Measurements from ENCODE around the gene PDHB. TPM values are rescaled to one million over a fixed set of nuclear protein-coding genes. Genes with fewer than 3 reads are reported as not detected.

Gene PDHB
- total and polyA plus RNA-seq, 2 experiments from 2014 or later = 108 to 119 TPM

- WGBS, 2 experiments (ENCODE audit: low coverage in 1 of 2, low lambda C conversion rate in 2 of 2, missing lambda C conversion rate in 2 of 2) = 19 to 23% methylated on average over 5 of the region's 5 CpGs
- Histone ChIP-seq H3K9me2 (ENCODE audit: insufficient read depth) (no peaks in the 10 kb centered on the region), H2AFZ (peak overlapping the region; percentile 49), H3F3A (ENCODE audit: insufficient read depth) (peaks cover 11% of the 10 kb centered on the region; the same call in 1 of the 2 replicates), H4K20me1 (ENCODE audit: insufficient read depth) (no peaks in the 10 kb centered on the region), H3K36me3 (ENCODE audit: low read depth) (no peaks in the 10 kb centered on the region), H3K9ac (peak overlapping the region; percentile 23; the same call in 1 of the 2 replicates), H3K9me3 (ENCODE audit: low read depth) (no peaks in the 10 kb centered on the region), H3K27me3 (replicated peaks; ENCODE audit: insufficient read depth) (no peaks in the 10 kb centered on the region), H3K4me2 (ENCODE audit: unreplicated experiment) (peak overlapping the region; percentile 51), H3K4me3 (peak overlapping the region; percentile 48), H3K27ac (peak overlapping the region; percentile 31), H3K4me1 (ENCODE audit: insufficient read depth) (peaks cover 5% of the 10 kb centered on the region; the same call in 1 of the 2 replicates), H3K79me2 (ENCODE audit: insufficient read depth) (no peaks in the 10 kb centered on the region)
- TF ChIP-seq EZH2phosphoT487 (IDR thresholded peaks at IDR 0.05; ENCODE audit: insufficient read depth, low read depth) (no peak), EZH2 (IDR thresholded peaks at IDR 0.05; ENCODE audit: insufficient read depth, poor library complexity, severe bottlenecking) (no peak)
- in situ Hi-C loops (cut with MboI) = no loop called here
- no peak for DNase-seq
Measured at GRCh38 chr3:58463942-58464271, 30.3 kb upstream of the PDHB start.

- peak overlapping the region; percentile 49 for H2AFZ ChIP-seq
- peaks cover 5% of the 10 kb centered on the region; the same call in 1 of the 2 replicates for H3K4me1 ChIP-seq (ENCODE audit: insufficient read depth)
- H3K9me2 ChIP-seq (ENCODE audit: insufficient read depth) = no peaks in the 10 kb centered on the region
- peak overlapping the region; percentile 48 for H3K4me3 ChIP-seq
- H3K79me2 ChIP-seq (ENCODE audit: insufficient read depth) = no peaks in the 10 kb centered on the region
- TF ChIP-seq EZH2 (IDR thresholded peaks at IDR 0.05; ENCODE audit: insufficient read depth, poor library complexity, severe bottlenecking) (no peak), EZH2phosphoT487 (IDR thresholded peaks at IDR 0.05; ENCODE audit: insufficient read depth, low read depth) (no peak)
- H3K9me3 ChIP-seq (ENCODE audit: low read depth) = no peaks in the 10 kb centered on the region
- no peaks in the 10 kb centered on the region for H3K36me3 ChIP-seq (ENCODE audit: low read depth)
- no peaks in the 10 kb centered on the region for H4K20me1 ChIP-seq (ENCODE audit: insufficient read depth)
- H3F3A ChIP-seq (ENCODE audit: insufficient read depth) = peaks cover 11% of the 10 kb centered on the region; the same call in 1 of the 2 replicates
- WGBS, 2 experiments (ENCODE audit: low coverage in 1 of 2, low lambda C conversion rate in 2 of 2, missing lambda C conversion rate in 2 of 2) = 3 to 4% methylated on average over 18 of the region's 18 CpGs
- H3K27me3 ChIP-seq (replicated peaks; ENCODE audit: insufficient read depth) = no peaks in the 10 kb centered on the region
- peak; percentile 94 for DNase-seq
- H3K4me2 ChIP-seq (ENCODE audit: unreplicated experiment) = peak overlapping the region; percentile 51
- in situ Hi-C loops (cut with MboI) = no loop called here
- H3K9ac ChIP-seq = no peak overlapping the region
- no peak overlapping the region; the same call in 1 of the 2 replicates for H3K27ac ChIP-seq
Measured at GRCh38 chr3:58463181-58463941, 29.7 kb upstream of the PDHB start.

- Histone ChIP-seq H3K27ac (no peak overlapping the region), H3K9ac (no peak overlapping the region), H2AFZ (no peak overlapping the region), H3K4me3 (no peak overlapping the region), H3K4me2 (ENCODE audit: unreplicated experiment) (peak overlapping the region; percentile 51), H3K4me1 (ENCODE audit: insufficient read depth) (peaks cover 5% of the 10 kb centered on the region; the same call in 1 of the 2 replicates), H3K36me3 (ENCODE audit: low read depth) (no peaks in the 10 kb centered on the region), H3F3A (ENCODE audit: insufficient read depth) (peaks cover 11% of the 10 kb centered on the region; the same call in 1 of the 2 replicates), H3K9me2 (ENCODE audit: insufficient read depth) (no peaks in the 10 kb centered on the region), H3K27me3 (replicated peaks; ENCODE audit: insufficient read depth) (no peaks in the 10 kb centered on the region), H4K20me1 (ENCODE audit: insufficient read depth) (no peaks in the 10 kb centered on the region), H3K79me2 (ENCODE audit: insufficient read depth) (no peaks in the 10 kb centered on the region), H3K9me3 (ENCODE audit: low read depth) (no peaks in the 10 kb centered on the region)
- in situ Hi-C loops (cut with MboI) = no loop called here
- no peak for DNase-seq
- no peak for TF ChIP-seq EZH2phosphoT487 (IDR thresholded peaks at IDR 0.05; ENCODE audit: insufficient read depth, low read depth)
- TF ChIP-seq EZH2 (IDR thresholded peaks at IDR 0.05; ENCODE audit: insufficient read depth, poor library complexity, severe bottlenecking) = no peak
- 32 to 36% methylated on average over 4 of the region's 4 CpGs for WGBS, 2 experiments (ENCODE audit: low coverage in 1 of 2, low lambda C conversion rate in 2 of 2, missing lambda C conversion rate in 2 of 2)
Measured at GRCh38 chr3:58462829-58463180, 29.2 kb upstream of the PDHB start.

- Histone ChIP-seq H3K4me3 (no peak overlapping the region), H3K27ac (no peak overlapping the region), H3K9me3 (ENCODE audit: low read depth) (no peaks in the 10 kb centered on the region), H3K79me2 (ENCODE audit: insufficient read depth) (no peaks in the 10 kb centered on the region), H3K9ac (no peak overlapping the region), H3K36me3 (ENCODE audit: low read depth) (no peaks in the 10 kb centered on the region), H3F3A (ENCODE audit: insufficient read depth) (peaks cover 4% of the 10 kb centered on the region; the same call in 1 of the 2 replicates), H2AFZ (no peak overlapping the region), H3K4me2 (ENCODE audit: unreplicated experiment) (no peak overlapping the region), H4K20me1 (ENCODE audit: insufficient read depth) (no peaks in the 10 kb centered on the region), H3K9me2 (ENCODE audit: insufficient read depth) (no peaks in the 10 kb centered on the region), H3K27me3 (replicated peaks; ENCODE audit: insufficient read depth) (no peaks in the 10 kb centered on the region), H3K4me1 (ENCODE audit: insufficient read depth) (peaks cover 3% of the 10 kb centered on the region; the same call in 1 of the 2 replicates)
- no peak for TF ChIP-seq EZH2phosphoT487 (IDR thresholded peaks at IDR 0.05; ENCODE audit: insufficient read depth, low read depth)
- TF ChIP-seq EZH2 (IDR thresholded peaks at IDR 0.05; ENCODE audit: insufficient read depth, poor library complexity, severe bottlenecking) = no peak
- WGBS, 2 experiments (ENCODE audit: low coverage in 1 of 2, low lambda C conversion rate in 2 of 2, missing lambda C conversion rate in 2 of 2) = 52 to 56% methylated on average over 4 of the region's 4 CpGs
- no peak for DNase-seq
- in situ Hi-C loops (cut with MboI) = no loop called here
Measured at GRCh38 chr3:58459160-58459559, 25.5 kb upstream of the PDHB start.

Measured in GM23248 (cell line).